ENCODE data around the gene MYLK4.

- TF ChIP-seq EP300 (IDR thresholded peaks at IDR 0.05) = no peak
- no peak for TF ChIP-seq CTCF (IDR thresholded peaks at IDR 0.05)
These were observed 13.3 kb upstream of the MYLK4 start for GRCh38 chr6:2763876-2764540.
